ENCODE measurements around the gene GHR. TPM values are rescaled to one million over a fixed set of nuclear protein-coding genes. Genes with fewer than 3 reads are reported as not detected.

Gene GHR
- total and polyA plus RNA-seq, 2 donors (not counting 3 experiments of a cell fraction or from before 2014, with no cell fraction given), result 0.27 to 0.28 TPM

DNA sequence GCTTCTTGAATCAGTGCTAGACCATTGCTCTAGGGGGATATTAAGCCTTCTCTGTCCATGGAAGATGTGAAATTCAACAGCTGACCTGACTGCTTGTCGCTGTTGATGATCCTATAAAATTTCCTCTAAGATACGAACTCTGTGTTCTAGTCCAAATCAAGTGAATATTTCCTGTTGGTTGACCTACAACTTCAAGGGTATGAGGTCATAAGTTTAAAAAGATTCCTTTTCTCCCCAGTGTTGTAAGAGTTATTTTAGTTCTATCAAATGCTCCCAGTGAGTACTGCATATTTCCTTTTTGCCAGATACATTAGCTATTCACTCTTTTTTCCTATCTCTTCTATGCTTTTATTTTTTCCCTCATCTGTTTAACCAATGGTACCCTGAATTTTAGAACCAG lies 230.5 kb downstream of the GHR start:
- TF ChIP-seq CTCF (IDR thresholded peaks at IDR 0.05; ENCODE audit: extremely low read depth in 1 of 2, insufficient read depth in 1 of 2, low read depth in 1 of 2, low read length in 2 of 2) (no peak), POLR2A (IDR thresholded peaks at IDR 0.05; ENCODE audit: low read depth, low read length) (no peak), JUN (IDR thresholded peaks at IDR 0.05; ENCODE audit: borderline replicate concordance, insufficient read depth, insufficient read length, low read depth) (no peak), MAX (IDR thresholded peaks at IDR 0.05; ENCODE audit: insufficient read depth, insufficient read length) (no peak), POLR2AphosphoS5 (IDR thresholded peaks at IDR 0.05; ENCODE audit: insufficient read depth, low read depth, low read length) (no peak), FOS (IDR thresholded peaks at IDR 0.05; ENCODE audit: borderline replicate concordance, insufficient read depth, low read length) (no peak)
- no peaks in the 10 kb centered on the region for H3K79me2 ChIP-seq (ENCODE audit: control insufficient read depth, insufficient read depth, low read length)
- no peaks in the 10 kb centered on the region for H3K36me3 ChIP-seq (ENCODE audit: control insufficient read depth in 2 of 2, extremely low read depth in 1 of 2, insufficient read depth in 2 of 2, low read length in 2 of 2)
- H3K4me2 ChIP-seq (ENCODE audit: insufficient read depth, low read length), result no peak overlapping the region
- H4K20me1 ChIP-seq (replicated peaks; ENCODE audit: control insufficient read depth, extremely low read depth, insufficient read depth, low read length), result no peaks in the 10 kb centered on the region
- no peak overlapping the region for H3K9ac ChIP-seq (replicated peaks; ENCODE audit: extremely low read depth, insufficient read depth, low read length)
- ChIA-PET CTCF (no interaction called here), POLR2A (no interaction called here)
- no peaks in the 10 kb centered on the region for H3K9me1 ChIP-seq (replicated peaks; ENCODE audit: control insufficient read depth, extremely low read depth, insufficient read depth, low read length)
- H3K27ac ChIP-seq (ENCODE audit: insufficient read depth, low read depth, low read length), result no peak overlapping the region
- H3K4me3 ChIP-seq (replicated peaks in 1 of 3; ENCODE audit: insufficient read depth in 1 of 3, low read depth in 1 of 3, low read length in 3 of 3), result no peak overlapping the region
- H3K9me3 ChIP-seq (replicated peaks; ENCODE audit: control insufficient read depth, insufficient read depth, low read length), result no peaks in the 10 kb centered on the region
- FAIRE-seq (no peak), DNase-seq (ENCODE audit: low read depth, low spot score) (no peak)
- dilution Hi-C loops (cut with MboI; ENCODE audit: extremely low pct_ligation_motif_present, low sequenced_read_pairs), result no loop called here
- intact Hi-C loops (cut with micrococcal nuclease), result no loop called here
- H2AFZ ChIP-seq (ENCODE audit: low read depth, low read length), result no peak overlapping the region
- no peaks in the 10 kb centered on the region for H3K27me3 ChIP-seq (ENCODE audit: control insufficient read depth in 2 of 2, insufficient read depth in 2 of 2, low read length in 2 of 2)
- no peaks in the 10 kb centered on the region for H3K4me1 ChIP-seq (ENCODE audit: control insufficient read depth, extremely low read depth, insufficient read depth, low read length)
- no TSS peak for BruUV-seq (replicated peaks)

DNA sequence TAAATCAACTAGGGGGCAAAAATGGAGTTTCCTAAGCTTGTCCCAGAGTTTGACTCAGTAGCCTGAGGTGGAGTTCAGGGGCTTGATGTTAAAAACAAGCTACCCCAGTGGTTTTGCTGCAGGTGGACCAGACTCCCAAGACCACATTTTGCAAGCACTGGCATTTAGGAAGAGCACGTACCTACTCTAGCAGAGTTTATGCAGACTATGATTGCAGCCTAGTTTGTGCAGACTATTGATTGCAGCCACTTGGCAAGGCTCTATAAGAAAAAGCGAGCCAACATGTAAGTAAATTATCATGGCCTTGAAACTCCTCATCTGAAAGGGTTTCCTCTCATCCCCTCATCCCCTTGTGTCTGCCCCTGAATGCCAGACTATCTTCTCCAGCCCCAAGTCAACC lies 231.4 kb downstream of the GHR start:
- H3K4me1 ChIP-seq (ENCODE audit: control insufficient read depth, extremely low read depth, insufficient read depth, low read length), result no peaks in the 10 kb centered on the region
- H3K9ac ChIP-seq (replicated peaks; ENCODE audit: extremely low read depth, insufficient read depth, low read length), result no peak overlapping the region
- no peaks in the 10 kb centered on the region for H4K20me1 ChIP-seq (replicated peaks; ENCODE audit: control insufficient read depth, extremely low read depth, insufficient read depth, low read length)
- H3K4me2 ChIP-seq (ENCODE audit: insufficient read depth, low read length), result no peak overlapping the region
- BruUV-seq (replicated peaks), result no TSS peak
- ChIA-PET POLR2A (no interaction called here), CTCF (no interaction called here)
- no peak for TF ChIP-seq EZH2 (IDR thresholded peaks at IDR 0.05; ENCODE audit: borderline replicate concordance, low read depth, low read length, severe bottlenecking)
- TF ChIP-seq JUN (IDR thresholded peaks at IDR 0.05; ENCODE audit: borderline replicate concordance, insufficient read depth, insufficient read length, low read depth), result no peak
- no peak for TF ChIP-seq POLR2AphosphoS5 (IDR thresholded peaks at IDR 0.05; ENCODE audit: insufficient read depth, low read depth, low read length)
- no peak for TF ChIP-seq POLR2A (IDR thresholded peaks at IDR 0.05; ENCODE audit: low read depth, low read length)
- TF ChIP-seq GATA2 (IDR thresholded peaks at IDR 0.05; ENCODE audit: insufficient read depth, insufficient read length, low read depth, low read length), result no peak
- no peak for TF ChIP-seq FOS (IDR thresholded peaks at IDR 0.05; ENCODE audit: borderline replicate concordance, insufficient read depth, low read length)
- no peak for TF ChIP-seq MAX (IDR thresholded peaks at IDR 0.05; ENCODE audit: insufficient read depth, insufficient read length)
- TF ChIP-seq MYC (IDR thresholded peaks at IDR 0.05; ENCODE audit: low read depth, low read length), result no peak
- TF ChIP-seq CTCF (IDR thresholded peaks at IDR 0.05; ENCODE audit: extremely low read depth in 1 of 2, insufficient read depth in 1 of 2, low read depth in 1 of 2, low read length in 2 of 2), result no peak
- H3K9me3 ChIP-seq (replicated peaks; ENCODE audit: control insufficient read depth, insufficient read depth, low read length), result no peaks in the 10 kb centered on the region
- FAIRE-seq (no peak), DNase-seq (ENCODE audit: low read depth, low spot score) (no peak)
- no peak overlapping the region for H3K4me3 ChIP-seq (replicated peaks in 1 of 3; ENCODE audit: insufficient read depth in 1 of 3, low read depth in 1 of 3, low read length in 3 of 3)
- H3K36me3 ChIP-seq (ENCODE audit: control insufficient read depth in 2 of 2, extremely low read depth in 1 of 2, insufficient read depth in 2 of 2, low read length in 2 of 2), result no peaks in the 10 kb centered on the region
- H3K9me1 ChIP-seq (replicated peaks; ENCODE audit: control insufficient read depth, extremely low read depth, insufficient read depth, low read length), result no peaks in the 10 kb centered on the region
- H3K79me2 ChIP-seq (ENCODE audit: control insufficient read depth, insufficient read depth, low read length), result no peaks in the 10 kb centered on the region
- dilution Hi-C loops (cut with MboI; ENCODE audit: extremely low pct_ligation_motif_present, low sequenced_read_pairs) (no loop called here), intact Hi-C loops (cut with micrococcal nuclease) (loop anchor here (5.0 kb wide), 1 partner anchor 233 kb away; no protein-coding TSS in a partner anchor)
- H3K27me3 ChIP-seq (ENCODE audit: control insufficient read depth in 2 of 2, insufficient read depth in 2 of 2, low read length in 2 of 2), result no peaks in the 10 kb centered on the region
- no peak overlapping the region for H2AFZ ChIP-seq (ENCODE audit: low read depth, low read length)
- no peak overlapping the region for H3K27ac ChIP-seq (ENCODE audit: insufficient read depth, low read depth, low read length)
